Measurements from ENCODE around the gene VEGFD.

Gene VEGFD

DNA sequence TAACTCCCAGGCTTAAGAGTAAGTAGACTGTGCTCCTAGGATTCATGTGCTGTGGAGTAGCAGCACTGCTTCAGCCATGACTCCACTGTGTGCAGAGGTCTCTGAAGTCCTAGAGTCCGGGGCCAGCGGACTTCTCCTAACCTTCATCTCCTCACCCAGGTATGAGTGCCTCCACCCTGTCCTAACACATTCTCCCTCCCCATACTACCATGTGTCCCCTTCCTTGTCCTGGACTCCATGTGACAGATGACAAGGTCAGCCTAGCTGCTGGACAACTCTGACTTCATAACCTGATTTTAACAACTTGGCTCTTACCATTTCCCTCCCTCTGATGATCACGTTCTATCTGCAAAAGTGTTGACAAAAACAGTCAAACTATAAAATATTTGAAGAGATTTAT is 85.4 kb downstream of the VEGFD start:
- Histone ChIP-seq H3K27me3 (ENCODE audit: control insufficient read depth, insufficient read depth, low read length) (peaks cover 8% of the 10 kb centered on the region), H3K9me3 (ENCODE audit: control insufficient read depth, low read length) (no peaks in the 10 kb centered on the region), H3K4me1 (ENCODE audit: control insufficient read depth, insufficient read depth, low read length) (no peaks in the 10 kb centered on the region)

DNA sequence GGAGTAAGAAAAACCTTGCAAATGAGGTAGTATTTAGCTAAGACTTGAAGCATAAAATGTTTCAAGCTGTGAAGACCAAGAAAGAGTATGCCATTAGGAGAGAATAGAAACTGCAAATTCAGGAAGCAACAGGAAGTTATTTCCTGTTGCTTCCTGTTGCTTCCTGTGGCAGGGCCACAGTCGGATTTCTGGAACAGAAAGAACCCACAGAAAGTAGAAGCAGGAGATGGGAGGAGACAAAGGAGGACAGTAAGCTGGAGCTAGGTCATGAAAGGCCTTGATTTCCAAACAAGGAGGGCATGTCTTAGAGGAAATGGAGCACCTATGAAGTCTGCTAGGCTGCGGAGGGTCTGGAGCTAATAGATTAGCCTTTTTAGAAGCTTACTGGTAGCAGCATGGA is 86.0 kb downstream of the VEGFD start:
- H3K9me3 ChIP-seq (ENCODE audit: control insufficient read depth, low read length): no peaks in the 10 kb centered on the region
- H3K9ac ChIP-seq (ENCODE audit: low read length): no peak overlapping the region
- no peaks in the 10 kb centered on the region for H3K36me3 ChIP-seq (ENCODE audit: control insufficient read depth, insufficient read depth, low read length)
- peaks cover 8% of the 10 kb centered on the region for H3K27me3 ChIP-seq (ENCODE audit: control insufficient read depth, insufficient read depth, low read length)
- no peak overlapping the region for H3K4me3 ChIP-seq (ENCODE audit: low read length)
- H3K4me1 ChIP-seq (ENCODE audit: control insufficient read depth, insufficient read depth, low read length): no peaks in the 10 kb centered on the region

More for the DNA sequence above, 85.4 kb downstream of the VEGFD start:
- H3K36me3 ChIP-seq (ENCODE audit: control insufficient read depth, insufficient read depth, low read length): no peaks in the 10 kb centered on the region
- H3K9ac ChIP-seq (ENCODE audit: low read length): no peak overlapping the region
- no peak overlapping the region for H3K4me3 ChIP-seq (ENCODE audit: low read length)
